Osteocyte (in vitro differentiated cells): Measurements from ENCODE around the gene EPS8L2. TPM values are rescaled to one million over a fixed set of nuclear protein-coding genes. Genes with fewer than 3 reads are reported as not detected.
"Not testable (repeated sequence)": the region's sequence is repeated elsewhere in the genome, so short reads cannot be mapped to it uniquely, and the experiment has no call there.

Experiments used
- DNase-seq: peaks from one replicate; pipeline ENCODE4 v3.0.0; 2021; ENCODE audit warnings: mixed read lengths; ENCODE audit not compliant: unreplicated experiment; ENCODE audit errors: extremely low spot score
- H3K27ac Mint-ChIP-seq: one replicate; pipeline ENCODE4 v1.8.0; 2021; ENCODE audit warnings: mild to moderate bottlenecking, mixed read lengths; ENCODE audit not compliant: unreplicated experiment
- H3K27me3 Mint-ChIP-seq: one replicate; pipeline ENCODE4 v1.8.0; 2021; ENCODE audit warnings: mixed read lengths; ENCODE audit not compliant: unreplicated experiment
- H3K36me3 Mint-ChIP-seq: one replicate; pipeline ENCODE4 v1.8.0; 2021; ENCODE audit warnings: mixed read lengths; ENCODE audit not compliant: unreplicated experiment
- H3K4me1 Mint-ChIP-seq: one replicate; pipeline ENCODE4 v1.8.0; 2021; ENCODE audit warnings: mixed read lengths; ENCODE audit not compliant: unreplicated experiment
- H3K4me3 Mint-ChIP-seq: one replicate; pipeline ENCODE4 v1.8.0; 2021; ENCODE audit warnings: mild to moderate bottlenecking, moderate library complexity, mixed read lengths; ENCODE audit not compliant: unreplicated experiment
- H3K9me3 Mint-ChIP-seq: one replicate; pipeline ENCODE4 v1.8.0; 2021; ENCODE audit warnings: mixed read lengths; ENCODE audit not compliant: unreplicated experiment
- CTCF ChIP-seq: fragments of 200-600 bp; sonication (generic); IDR thresholded peaks from 2 replicates; pipeline ENCODE4 v1.5.0; 2021; ENCODE audit warnings: antibody characterized with exemption, mild to moderate bottlenecking, moderate library complexity
- total RNA-seq: library from RNA; stranded (reverse); gene quantifications from 2 replicates; pipeline ENCODE4 v1.2.1, GENCODE V29; 2021

EPS8L2 gene
- total RNA-seq, 1 donor from 2014 or later, result 39.3 TPM

GRCh38 chr11:680970-681369 is 25.1 kb upstream of the EPS8L2 start:
- no peaks in the 10 kb centered on the region for H3K9me3 Mint-ChIP-seq
- no peak for TF ChIP-seq CTCF
- no peak overlapping the region for H3K4me3 Mint-ChIP-seq
- peaks cover 60% of the 10 kb centered on the region for H3K36me3 Mint-ChIP-seq
- DNase-seq, result no peak
- H3K27me3 Mint-ChIP-seq, result no peaks in the 10 kb centered on the region
- H3K27ac Mint-ChIP-seq, result no peak overlapping the region
- H3K4me1 Mint-ChIP-seq, result no peaks in the 10 kb centered on the region

DNA sequence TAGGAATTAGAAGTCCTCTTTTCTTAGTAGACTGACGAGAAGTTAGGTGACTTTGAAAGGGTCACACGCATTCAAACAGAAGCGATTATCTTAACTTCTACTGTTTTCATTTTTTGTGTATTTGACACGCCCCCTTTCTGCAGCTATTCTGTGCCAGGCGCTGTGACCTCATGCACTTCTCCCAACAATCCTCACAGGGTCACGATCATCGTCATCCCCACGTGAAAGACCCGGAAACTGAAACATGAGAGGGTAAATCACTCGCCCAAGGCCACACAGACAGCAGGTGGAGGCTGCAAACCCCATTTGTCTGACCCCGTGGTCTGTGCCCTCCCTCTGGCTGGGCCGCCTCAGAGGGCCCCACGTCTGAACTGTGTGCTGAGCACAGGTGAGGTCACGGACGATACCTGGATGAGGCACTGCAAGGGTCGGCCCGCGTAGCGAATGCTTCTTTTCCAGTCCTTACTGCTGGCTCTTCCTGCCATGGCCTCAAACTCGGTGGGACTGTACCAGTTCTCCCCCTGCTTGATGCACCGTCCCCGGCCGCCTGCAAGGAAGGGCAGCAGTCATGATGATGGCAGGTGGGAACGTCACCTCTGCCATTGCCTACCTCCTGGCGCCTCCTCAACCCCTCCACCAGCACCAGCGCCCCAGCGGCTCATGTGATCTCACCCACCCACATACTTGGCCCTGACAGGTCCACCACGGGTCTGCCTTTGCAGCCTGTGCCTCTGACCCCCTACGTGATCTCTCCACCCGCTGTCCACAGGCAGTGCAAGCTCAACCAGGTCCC is 19.4 kb upstream of the EPS8L2 start:
- no peak for DNase-seq
- Mint-ChIP-seq H3K27me3 (no peaks in the 10 kb centered on the region), H3K27ac (peak overlapping the region; percentile 12), H3K4me3 (no peak overlapping the region), H3K36me3 (peaks cover 49% of the 10 kb centered on the region), H3K9me3 (no peaks in the 10 kb centered on the region), H3K4me1 (peaks cover 27% of the 10 kb centered on the region)
- no peak for TF ChIP-seq CTCF

DNA sequence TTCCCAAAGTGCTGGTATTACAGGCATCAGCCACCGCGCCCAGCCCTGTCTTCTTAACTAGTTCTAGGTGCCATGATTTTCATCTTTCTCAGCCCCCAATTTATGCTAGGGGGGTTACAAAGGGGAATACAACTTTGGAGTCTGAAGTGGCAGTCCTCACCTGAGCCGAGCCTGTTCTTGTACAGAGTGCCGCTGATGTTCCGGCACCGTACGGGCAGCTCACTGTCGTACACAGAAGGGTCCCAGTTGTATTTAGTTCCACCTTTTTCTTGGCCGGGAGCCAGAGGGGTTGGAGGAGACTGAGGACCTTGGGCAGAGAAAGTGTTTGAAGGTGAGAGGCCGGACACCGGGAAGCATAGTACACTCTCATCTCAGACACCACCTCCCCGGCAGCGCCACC is 18.3 kb upstream of the EPS8L2 start:
- H3K9me3 Mint-ChIP-seq, result no peaks in the 10 kb centered on the region
- DNase-seq, result no peak
- peaks cover 38% of the 10 kb centered on the region for H3K4me1 Mint-ChIP-seq
- no peak for TF ChIP-seq CTCF
- H3K27ac Mint-ChIP-seq, result no peak overlapping the region
- H3K27me3 Mint-ChIP-seq, result no peaks in the 10 kb centered on the region
- no peak overlapping the region for H3K4me3 Mint-ChIP-seq
- H3K36me3 Mint-ChIP-seq, result peaks cover 38% of the 10 kb centered on the region

GRCh38 chr11:688681-689080 is 17.4 kb upstream of the EPS8L2 start:
- Mint-ChIP-seq H3K4me1 (peaks cover 47% of the 10 kb centered on the region), H3K4me3 (no peak overlapping the region), H3K27me3 (no peaks in the 10 kb centered on the region), H3K27ac (peak overlapping the region; percentile 95), H3K36me3 (peaks cover 31% of the 10 kb centered on the region), H3K9me3 (no peaks in the 10 kb centered on the region)
- no peak for TF ChIP-seq CTCF
- DNase-seq, result no peak

GRCh38 chr11:689625-690024 is 16.4 kb upstream of the EPS8L2 start:
- Mint-ChIP-seq H3K4me3 (peak overlapping the region; percentile 55), H3K9me3 (no peaks in the 10 kb centered on the region), H3K27ac (peak overlapping the region; percentile 95), H3K36me3 (peaks cover 23% of the 10 kb centered on the region), H3K4me1 (peaks cover 52% of the 10 kb centered on the region), H3K27me3 (no peaks in the 10 kb centered on the region)
- TF ChIP-seq CTCF, result no peak
- DNase-seq, result no peak

GRCh38 chr11:690244-690643 is 15.8 kb upstream of the EPS8L2 start:
- Mint-ChIP-seq H3K4me1 (peaks cover 52% of the 10 kb centered on the region), H3K36me3 (peaks cover 21% of the 10 kb centered on the region), H3K27ac (peak overlapping the region; percentile 83)
- DNase-seq, H3K4me3 Mint-ChIP-seq, H3K9me3 Mint-ChIP-seq, H3K27me3 Mint-ChIP-seq: not testable (repeated sequence)
